Activated CD8-positive, alpha-beta T cell treated with anti-CD3 and anti-CD28 coated beads for 36 hours (primary cell): Measurements from ENCODE around the gene PPT1. TPM values are rescaled to one million over a fixed set of nuclear protein-coding genes. Genes with fewer than 3 reads are reported as not detected.

Experiments used
- ATAC-seq: fragments of 200-7000 bp; cut with Tn5 transposase; one replicate; pipeline ENCODE4 v1.10.0; 2021; ENCODE audit warnings: mild to moderate bottlenecking, moderate library complexity
- CTCF ChIA-PET: fragments of 350-600 bp; sonication (Branson Sonifier 250); formaldehyde crosslinking; loops from one replicate; lab custom pipeline; 2021; ENCODE audit warnings: antibody characterized with exemption; lab: Charles Lee
- POLR2A ChIA-PET: fragments of 350-600 bp; sonication (Branson Sonifier 250); formaldehyde crosslinking; loops from one replicate; lab custom pipeline; 2021; ENCODE audit warnings: antibody characterized with exemption; lab: Charles Lee
- DNase-seq: peaks from one replicate; pipeline ENCODE4 v3.0.0-alpha.2; 2020
- H3K27ac Mint-ChIP-seq: one replicate; pipeline ENCODE4 v1.8.0; 2021; ENCODE audit warnings: mild to moderate bottlenecking, mixed read lengths
- H3K27me3 Mint-ChIP-seq: one replicate; pipeline ENCODE4 v1.8.0; 2021; ENCODE audit warnings: mixed read lengths
- H3K36me3 Mint-ChIP-seq: one replicate; pipeline ENCODE4 v1.8.0; 2021; ENCODE audit warnings: low read depth, mixed read lengths
- H3K4me1 Mint-ChIP-seq: one replicate; pipeline ENCODE4 v1.8.0; 2021; ENCODE audit warnings: low read depth, mixed read lengths
- H3K4me3 Mint-ChIP-seq: one replicate; pipeline ENCODE4 v1.8.0; 2021; ENCODE audit warnings: mild to moderate bottlenecking, moderate library complexity, mixed read lengths
- H3K9me3 Mint-ChIP-seq: one replicate; pipeline ENCODE4 v1.8.0; 2021; ENCODE audit warnings: mixed read lengths
- intact Hi-C: fragments of 100-400 bp; cut with micrococcal nuclease; formaldehyde crosslinking; loops from one replicate; pipeline ENCODE4 v1.10.0; 2022
- total RNA-seq, 2 experiments: library from RNA; stranded (reverse); gene quantifications; one replicate each; pipeline ENCODE4 v1.2.3, GENCODE V29; 2021
- TF ChIP-seq, protein P1 (sequence below): fragments of 200-600 bp; IDR thresholded peaks from one replicate; pipeline ENCODE4 v1.8.0; 2022; ENCODE audit warnings: antibody characterized with exemption, mild to moderate bottlenecking

Gene PPT1
- total RNA-seq, 2 experiments from 2014 or later = 60.6 to 69.1 TPM

DNA sequence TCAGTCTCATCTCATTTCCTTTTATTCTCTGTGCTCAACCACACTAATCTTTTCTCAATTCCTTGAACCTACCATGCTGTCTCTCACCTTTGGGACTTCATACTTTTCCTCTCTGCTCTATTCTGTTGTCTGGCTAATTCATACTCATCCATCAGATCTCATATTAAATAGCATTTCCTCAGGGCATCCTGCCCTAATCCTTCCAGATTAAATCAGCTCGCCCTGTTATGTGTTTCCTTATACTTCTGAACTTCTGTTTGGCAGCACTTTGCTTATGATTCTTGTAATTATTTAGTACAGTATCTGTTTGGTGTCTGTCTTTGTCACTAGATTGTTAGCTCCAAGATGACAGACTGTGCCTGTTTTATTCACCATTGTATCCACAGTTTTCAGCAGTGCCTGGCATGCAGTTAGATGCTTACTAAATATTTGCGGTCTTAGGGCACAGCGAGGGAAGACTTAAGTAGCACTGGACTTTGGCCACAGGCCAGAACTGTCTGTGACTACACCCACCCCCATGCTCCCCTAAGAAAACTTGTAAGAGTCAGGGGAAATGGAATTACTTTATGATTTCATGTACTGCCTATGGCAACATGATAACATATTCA, 66.4 kb downstream of the PPT1 start:
- H3K4me3 Mint-ChIP-seq = no peak overlapping the region
- TF ChIP-seq, protein P1, sequence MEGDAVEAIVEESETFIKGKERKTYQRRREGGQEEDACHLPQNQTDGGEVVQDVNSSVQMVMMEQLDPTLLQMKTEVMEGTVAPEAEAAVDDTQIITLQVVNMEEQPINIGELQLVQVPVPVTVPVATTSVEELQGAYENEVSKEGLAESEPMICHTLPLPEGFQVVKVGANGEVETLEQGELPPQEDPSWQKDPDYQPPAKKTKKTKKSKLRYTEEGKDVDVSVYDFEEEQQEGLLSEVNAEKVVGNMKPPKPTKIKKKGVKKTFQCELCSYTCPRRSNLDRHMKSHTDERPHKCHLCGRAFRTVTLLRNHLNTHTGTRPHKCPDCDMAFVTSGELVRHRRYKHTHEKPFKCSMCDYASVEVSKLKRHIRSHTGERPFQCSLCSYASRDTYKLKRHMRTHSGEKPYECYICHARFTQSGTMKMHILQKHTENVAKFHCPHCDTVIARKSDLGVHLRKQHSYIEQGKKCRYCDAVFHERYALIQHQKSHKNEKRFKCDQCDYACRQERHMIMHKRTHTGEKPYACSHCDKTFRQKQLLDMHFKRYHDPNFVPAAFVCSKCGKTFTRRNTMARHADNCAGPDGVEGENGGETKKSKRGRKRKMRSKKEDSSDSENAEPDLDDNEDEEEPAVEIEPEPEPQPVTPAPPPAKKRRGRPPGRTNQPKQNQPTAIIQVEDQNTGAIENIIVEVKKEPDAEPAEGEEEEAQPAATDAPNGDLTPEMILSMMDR = no peak
- H3K4me1 Mint-ChIP-seq = peaks cover 23% of the 10 kb centered on the region
- no peaks in the 10 kb centered on the region for H3K9me3 Mint-ChIP-seq
- intact Hi-C loops = loop anchor here (10.0 kb wide), 2 partner anchors 106 to 216 kb away; no protein-coding TSS in a partner anchor
- no peaks in the 10 kb centered on the region for H3K27me3 Mint-ChIP-seq
- H3K27ac Mint-ChIP-seq = no peak overlapping the region
- ATAC-seq (no peak), DNase-seq (no peak)
- H3K36me3 Mint-ChIP-seq = no peaks in the 10 kb centered on the region
- CTCF ChIA-PET = interaction anchor here (0.8 to 3.5 kb wide), 4 partner anchors 9 to 111 kb away, joined by 3 to 37 read pairs (median 6); no protein-coding TSS in a partner anchor
- POLR2A ChIA-PET = no interaction called here

DNA sequence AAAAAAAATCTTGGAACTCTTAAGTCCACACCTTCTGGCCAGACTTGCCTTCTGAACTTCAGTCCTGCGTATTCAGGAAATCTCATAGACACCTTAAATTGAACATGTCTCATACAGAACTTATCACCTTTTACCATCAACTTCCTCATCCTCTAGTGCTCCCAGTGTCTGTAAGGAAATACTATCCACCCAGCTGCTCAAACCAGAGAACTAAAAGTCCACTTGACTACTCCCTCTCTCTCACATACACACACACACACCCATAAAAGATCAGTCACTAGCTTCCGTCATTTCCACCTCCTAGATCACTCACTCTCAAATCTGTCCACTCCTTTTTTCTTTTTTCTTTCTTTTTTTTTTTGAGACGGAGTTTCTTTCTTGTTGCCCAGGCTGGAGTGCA, 67.4 kb downstream of the PPT1 start:
- Mint-ChIP-seq H3K27me3 (no peaks in the 10 kb centered on the region), H3K36me3 (no peaks in the 10 kb centered on the region), H3K27ac (no peak overlapping the region), H3K9me3 (no peaks in the 10 kb centered on the region), H3K4me1 (peaks cover 16% of the 10 kb centered on the region), H3K4me3 (no peak overlapping the region)
- TF ChIP-seq, protein P1 = no peak
- ATAC-seq (no peak), DNase-seq (no peak)
- ChIA-PET CTCF (interaction anchor here (1.3 to 2.0 kb wide), 3 partner anchors 25 to 110 kb away, joined by 3 to 9 read pairs (median 3); no protein-coding TSS in a partner anchor), POLR2A (no interaction called here)
- intact Hi-C loops = loop anchor here (10.0 kb wide), 2 partner anchors 105 to 215 kb away; no protein-coding TSS in a partner anchor

DNA sequence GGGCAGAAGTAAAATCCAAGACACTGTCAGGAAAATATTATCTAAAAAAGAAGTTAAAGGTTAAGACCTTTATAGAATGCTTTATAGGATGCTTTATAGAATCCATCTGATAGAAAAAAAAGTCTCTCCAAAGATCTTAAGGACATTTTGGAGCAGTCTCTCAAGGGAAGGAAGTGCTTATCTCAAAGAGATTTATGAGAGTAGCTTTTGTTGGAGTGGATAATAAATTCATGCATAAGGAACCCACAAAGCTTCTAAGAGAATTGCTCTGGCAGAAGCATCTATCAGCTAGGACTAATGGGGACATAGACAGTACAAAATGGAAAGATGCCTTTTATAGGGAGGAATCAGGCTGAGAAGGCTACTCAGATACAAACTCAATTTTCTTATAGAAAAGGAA, 69.4 kb downstream of the PPT1 start:
- CTCF ChIA-PET = interaction anchor here (1.1 to 1.7 kb wide), 2 partner anchors 10 to 108 kb away, joined by 3 to 4 read pairs; no protein-coding TSS in a partner anchor
- DNase-seq (no peak), ATAC-seq (no peak)
- no peak overlapping the region for H3K4me3 Mint-ChIP-seq
- TF ChIP-seq, protein P1 = no peak
- H3K9me3 Mint-ChIP-seq = no peaks in the 10 kb centered on the region
- H3K36me3 Mint-ChIP-seq = no peaks in the 10 kb centered on the region
- no peak overlapping the region for H3K27ac Mint-ChIP-seq
- H3K4me1 Mint-ChIP-seq = peaks cover 7% of the 10 kb centered on the region
- POLR2A ChIA-PET = interaction anchor here (0.8 kb wide), 1 partner anchor 13 kb away, joined by 3 read pairs; no protein-coding TSS in a partner anchor
- intact Hi-C loops = no loop called here
- H3K27me3 Mint-ChIP-seq = no peaks in the 10 kb centered on the region

DNA sequence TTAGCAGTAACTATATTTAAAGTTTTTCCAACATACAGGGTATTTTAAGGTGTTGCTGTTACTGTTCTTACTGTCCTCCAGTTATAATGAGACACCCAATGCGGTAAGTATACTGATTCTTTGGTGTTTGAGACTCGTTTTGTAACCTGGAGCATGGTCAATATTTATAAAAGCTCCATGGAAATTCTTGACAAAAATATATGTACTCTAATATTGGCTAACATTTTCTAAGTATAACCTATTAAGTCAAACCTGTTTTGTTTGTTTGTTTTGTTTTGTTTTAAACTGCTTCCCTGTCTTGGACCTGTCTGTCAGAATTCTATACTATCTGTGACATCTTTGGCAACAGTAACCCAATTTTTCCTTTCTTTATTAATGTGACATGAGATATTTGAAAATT, 72.4 kb downstream of the PPT1 start:
- ChIA-PET CTCF (no interaction called here), POLR2A (no interaction called here)
- Mint-ChIP-seq H3K36me3 (no peaks in the 10 kb centered on the region), H3K9me3 (no peaks in the 10 kb centered on the region), H3K4me3 (no peak overlapping the region), H3K27ac (no peak overlapping the region), H3K4me1 (peaks cover 2% of the 10 kb centered on the region), H3K27me3 (no peaks in the 10 kb centered on the region)
- DNase-seq = no peak
- ATAC-seq = no peak
- intact Hi-C loops = no loop called here
- TF ChIP-seq, protein P1 = no peak

DNA sequence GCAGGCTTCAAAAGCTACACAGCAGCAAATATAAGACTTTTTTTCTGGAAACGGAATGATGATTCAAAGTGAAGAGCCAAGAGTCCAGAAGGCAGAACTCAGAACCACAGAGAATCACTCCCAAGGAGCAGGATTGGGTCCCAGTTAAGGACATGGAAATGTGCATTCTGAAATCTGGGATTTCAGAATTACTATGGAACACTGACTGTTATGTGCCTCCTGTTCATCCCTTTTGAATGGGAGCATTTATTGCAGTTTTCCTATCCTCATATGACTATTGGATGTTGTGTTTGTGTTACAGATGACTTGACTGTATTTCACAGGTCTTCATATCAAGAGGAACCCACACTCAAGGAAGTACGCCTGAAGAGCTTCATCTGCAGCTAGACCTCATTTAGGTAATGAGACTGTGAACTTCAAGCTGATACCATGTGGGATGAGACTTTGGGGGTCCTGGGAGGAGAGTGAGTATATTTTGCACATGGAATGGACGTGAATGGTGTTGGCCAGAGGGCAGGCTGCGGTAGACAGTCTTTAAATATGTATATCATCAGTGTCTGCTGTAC, 73.6 kb downstream of the PPT1 start:
- intact Hi-C loops = no loop called here
- POLR2A ChIA-PET = no interaction called here
- no peak overlapping the region for H3K27ac Mint-ChIP-seq

More for the DNA sequence above, 73.6 kb downstream of the PPT1 start:
- Mint-ChIP-seq H3K36me3 (no peaks in the 10 kb centered on the region), H3K4me1 (no peaks in the 10 kb centered on the region), H3K4me3 (no peak overlapping the region), H3K27me3 (no peaks in the 10 kb centered on the region), H3K9me3 (no peaks in the 10 kb centered on the region)
- CTCF ChIA-PET = interaction anchor here (1.3 kb wide), 1 partner anchor 49 kb away, joined by 3 read pairs; no protein-coding TSS in a partner anchor
- ATAC-seq (no peak), DNase-seq (no peak)
- TF ChIP-seq, protein P1 = no peak
